H1 (cell line): ENCODE results near the gene GLS. TPM values are rescaled to one million over a fixed set of nuclear protein-coding genes. Genes with fewer than 3 reads are reported as not detected.

Experiments
- CTCF ChIA-PET: fragments of 300-600 bp; sonication (Branson Sonifier 250); formaldehyde crosslinking; loops from one replicate; lab custom pipeline; 2021; ENCODE audit not compliant: partially characterized antibody; lab: Charles Lee
- POLR2A ChIA-PET: fragments of 300-600 bp; sonication (Branson Sonifier 250); formaldehyde crosslinking; loops from one replicate; lab custom pipeline; 2021; ENCODE audit warnings: inconsistent platforms; ENCODE audit not compliant: partially characterized antibody; lab: Charles Lee
- DNase-seq, 2 experiments: peaks; one replicate each; pipeline versions ENCODE4 v3.0.0 to v3.0.0-alpha.2; 2010 to 2022; ENCODE audit warnings: low spot score in 2 of 2, low read depth in 1 of 2, mixed read lengths in 1 of 2
- FAIRE-seq: peaks from 2 replicates; lab custom pipeline; 2011; peaks lifted over from hg19 to GRCh38; lab: Jason Lieb, UNC
- H2AFZ ChIP-seq: 2 replicates; pipeline ENCODE4 v1.8.1; 2012; ENCODE audit warnings: low read length, inconsistent platforms
- H2AK5ac ChIP-seq: 2 replicates; pipeline ENCODE4 v1.6.1; 2013; ENCODE audit warnings: low read depth, low read length
- H2BK120ac ChIP-seq: replicated peaks from 2 replicates; pipeline ENCODE3; 2013; ENCODE audit warnings: low read depth, low read length, inconsistent platforms
- H2BK12ac ChIP-seq: 2 replicates; pipeline ENCODE4 v1.6.1; 2013; ENCODE audit warnings: low read depth, low read length
- H2BK15ac ChIP-seq: 2 replicates; pipeline ENCODE4 v1.6.1; 2013; ENCODE audit warnings: low read length
- H2BK20ac ChIP-seq: 2 replicates; pipeline ENCODE4 v1.6.1; 2013; ENCODE audit warnings: low read length
- H2BK5ac ChIP-seq: 2 replicates; pipeline ENCODE4 v1.6.1; 2013; ENCODE audit warnings: low read depth, low read length
- H3K14ac ChIP-seq: 2 replicates; pipeline ENCODE4 v1.6.1; 2013; ENCODE audit warnings: inconsistent platforms; ENCODE audit not compliant: insufficient read length
- H3K18ac ChIP-seq: 2 replicates; pipeline ENCODE4 v1.6.1; 2013; ENCODE audit warnings: low read length; ENCODE audit errors: extremely low read depth
- H3K23ac ChIP-seq: 2 replicates; pipeline ENCODE4 v1.6.1; 2013; ENCODE audit warnings: inconsistent platforms; ENCODE audit not compliant: insufficient read length
- H3K23me2 ChIP-seq: 2 replicates; pipeline ENCODE4 v1.6.1; 2013; ENCODE audit warnings: low read depth, low read length
- H3K27ac ChIP-seq: 2 replicates; pipeline ENCODE4 v1.6.1; 2011; ENCODE audit warnings: low read depth, low read length, inconsistent platforms
- H3K27me3 ChIP-seq, 4 experiments: replicated peaks in 1 of 4; 1 replicate in 1 of 4; 2 replicates in 3 of 4; pipeline versions ENCODE4 v1.6.1 to v1.8.1; 2011 to 2013; ENCODE audit warnings: low read length in 3 of 4, mild to moderate bottlenecking in 3 of 4, inconsistent platforms in 2 of 4, mixed read lengths in 2 of 4, moderate library complexity in 1 of 4; ENCODE audit not compliant: control insufficient read depth in 3 of 4, insufficient read depth in 3 of 4; ENCODE audit errors: extremely low read depth in 1 of 4
- H3K36me3 ChIP-seq, 4 experiments: 2 replicates each; pipeline versions ENCODE4 v1.6.1 to v1.8.1; 2011 to 2013; ENCODE audit warnings: mild to moderate bottlenecking in 4 of 4, low read length in 3 of 4, moderate library complexity in 2 of 4, control low read depth in 1 of 4, inconsistent platforms in 1 of 4; ENCODE audit not compliant: insufficient read depth in 4 of 4, control insufficient read depth in 2 of 4
- H3K4ac ChIP-seq: replicated peaks from 2 replicates; pipeline ENCODE3; 2013; ENCODE audit warnings: low read length, low read depth, mixed read lengths, inconsistent platforms; ENCODE audit not compliant: insufficient read length
- H3K4me1 ChIP-seq, 4 experiments: replicated peaks in 1 of 4; 1 replicate in 1 of 4; 2 replicates in 3 of 4; pipeline versions ENCODE4 v1.6.1 to v1.8.1; 2011 to 2013; ENCODE audit warnings: low read length in 3 of 4, inconsistent platforms in 2 of 4, mixed read lengths in 1 of 4; ENCODE audit not compliant: insufficient read depth in 4 of 4, control insufficient read depth in 3 of 4
- H3K4me2 ChIP-seq, 2 experiments: 2 replicates each; pipeline versions ENCODE4 v1.6.1 to v1.8.1; 2011 to 2013; ENCODE audit warnings: low read depth in 2 of 2, low read length in 2 of 2, control low read depth in 1 of 2, inconsistent platforms in 1 of 2, mild to moderate bottlenecking in 1 of 2; ENCODE audit not compliant: insufficient read depth in 1 of 2
- H3K4me3 ChIP-seq, 4 experiments: fragments of 200-600, 300-600 bp in 1 of 4; sonication (generic), shearing (Covaris generic), sonication (Bioruptor Twin) in 1 of 4; 2 replicates each; pipeline versions ENCODE4 v1.5.1 to v1.8.1; 2011 to 2016; ENCODE audit warnings: low read length in 4 of 4, low read depth in 3 of 4, control low read depth in 2 of 4, inconsistent platforms in 2 of 4, mild to moderate bottlenecking in 2 of 4, mixed read lengths in 1 of 4, moderate library complexity in 1 of 4; ENCODE audit not compliant: insufficient read depth in 2 of 4; ENCODE audit errors: extremely low read depth in 1 of 4
- H3K56ac ChIP-seq: replicated peaks from 2 replicates; pipeline ENCODE3; 2013; ENCODE audit warnings: low read depth, mild to moderate bottlenecking, mixed read lengths, low read length, inconsistent platforms; ENCODE audit not compliant: insufficient read length
- H3K79me1 ChIP-seq: 2 replicates; pipeline ENCODE4 v1.6.1; 2013; ENCODE audit warnings: low read depth, low read length, control low read depth
- H3K79me2 ChIP-seq, 2 experiments: 2 replicates each; pipeline versions ENCODE4 v1.6.1 to v1.8.1; 2012 to 2013; ENCODE audit warnings: low read length in 2 of 2, mild to moderate bottlenecking in 2 of 2, inconsistent platforms in 1 of 2; ENCODE audit not compliant: insufficient read depth in 2 of 2, control insufficient read depth in 1 of 2
- H3K9ac ChIP-seq, 4 experiments: replicated peaks in 1 of 4; 1 replicate in 1 of 4; 2 replicates in 3 of 4; pipeline versions ENCODE4 v1.6.1 to v1.8.1; 2011 to 2013; ENCODE audit warnings: low read depth in 3 of 4, low read length in 3 of 4, control low read depth in 2 of 4, mild to moderate bottlenecking in 2 of 4, moderate library complexity in 2 of 4, inconsistent platforms in 1 of 4; ENCODE audit errors: extremely low read depth in 1 of 4
- H3K9me3 ChIP-seq, 2 experiments: 2 replicates each; pipeline versions ENCODE4 v1.6.1 to v1.8.1; 2012 to 2013; ENCODE audit warnings: mild to moderate bottlenecking in 2 of 2, moderate library complexity in 2 of 2, control low read depth in 1 of 2, inconsistent platforms in 1 of 2, low read depth in 1 of 2, low read length in 1 of 2, mixed read lengths in 1 of 2; ENCODE audit not compliant: insufficient read depth in 2 of 2
- H4K20me1 ChIP-seq, 2 experiments: replicated peaks in 1 of 2; 2 replicates each; pipeline versions ENCODE3 to v1.8.1; 2011 to 2013; ENCODE audit warnings: inconsistent platforms in 2 of 2, low read length in 2 of 2, mild to moderate bottlenecking in 1 of 2; ENCODE audit not compliant: insufficient read depth in 2 of 2, control insufficient read depth in 1 of 2
- H4K5ac ChIP-seq: 2 replicates; pipeline ENCODE4 v1.6.1; 2013; ENCODE audit warnings: low read length, low read depth, mixed read lengths, inconsistent platforms; ENCODE audit not compliant: insufficient read length
- H4K8ac ChIP-seq: 2 replicates; pipeline ENCODE4 v1.8.0; 2013; ENCODE audit warnings: mild to moderate bottlenecking, moderate library complexity, low read length, inconsistent platforms; ENCODE audit not compliant: insufficient read depth; ENCODE audit errors: extremely low read depth
- H4K91ac ChIP-seq: replicated peaks from 2 replicates; pipeline ENCODE3; 2013; ENCODE audit warnings: low read length, mixed read lengths, inconsistent platforms; ENCODE audit not compliant: insufficient read length
- E2F6 ChIP-seq: IDR thresholded peaks from 2 replicates; pipeline ENCODE4 v1.6.1; 2012; ENCODE audit warnings: inconsistent platforms
- HDAC6 ChIP-seq: IDR thresholded peaks from one replicate; pipeline ENCODE4 v1.7.1; 2012; ENCODE audit warnings: low read depth, mild to moderate bottlenecking, inconsistent platforms, low read length, moderate library complexity
- WGBS, 2 experiments: shearing (Covaris generic) in 1 of 2; methylation state at CpG; one replicate each; pipeline versions ENCODE4 v1.1.6 to v1.1.7; 2013 to 2015; ENCODE audit warnings: low lambda C conversion rate in 2 of 2, mixed read lengths in 2 of 2, inconsistent platforms in 1 of 2, low coverage in 1 of 2, missing lambda C conversion rate in 1 of 2; ENCODE audit not compliant: insufficient replicate concordance in 2 of 2, insufficient coverage in 1 of 2, insufficient read length in 1 of 2; ENCODE audit errors: extremely low coverage in 1 of 2, missing lambda C conversion rate in 1 of 2; 5-methylcytosine and 5-hydroxymethylcytosine counted together
- polyA plus RNA-seq, 7 experiments: library from polyadenylated mRNA; depleted of rRNA in 3 of 7; stranded (reverse) in 5 of 7; unstranded in 2 of 7; fragments of >200 nt in 5 of 7; fragments of 200-250 nt in 2 of 7; gene quantifications; 1 replicate in 5 of 7; 2 replicates in 1 of 7; 4 replicates in 1 of 7; pipeline versions ENCODE4 v1.2.1 to v1.2.3, GENCODE V29; 2011 to 2013; ENCODE audit warnings: missing spikeins in 2 of 7, mixed read lengths in 2 of 7
- total RNA-seq: library from RNA; stranded (reverse); fragmentation: NEBNext Ultra II Directional; extraction: Animal tissue kit (Norgen Biotek cat#: 25700); gene quantifications from 2 replicates; pipeline ENCODE4 v1.2.1, GENCODE V29; 2021

The GLS gene
- total and polyA plus RNA-seq, 2 of the 8 experiments (the other 6 are each of a cell fraction or from before 2014, with no cell fraction given): 15.7 to 89.8 TPM

GRCh38 chr2:190841707-190842505 lies 38.7 kb upstream of the GLS start:
- Histone ChIP-seq H2BK120ac (no peak overlapping the region), H3K36me3 (no peaks in the 10 kb centered on the region), H3K23ac (no peak overlapping the region), H3K9me3 (no peaks in the 10 kb centered on the region), H3K14ac (no peak overlapping the region), H4K5ac (no peak overlapping the region), H3K4me1 (no peaks in the 10 kb centered on the region), H2BK15ac (no peak overlapping the region), H4K91ac (no peak overlapping the region), H2AFZ (no peak overlapping the region), H3K4me3 (no peak overlapping the region), H3K18ac (no peak overlapping the region), H3K79me1 (no peaks in the 10 kb centered on the region), H2BK20ac (no peak overlapping the region), H2AK5ac (no peak overlapping the region), H3K27me3 (no peaks in the 10 kb centered on the region), H4K8ac (no peak overlapping the region), H4K20me1 (no peaks in the 10 kb centered on the region), H3K23me2 (no peaks in the 10 kb centered on the region; the same call in 1 of the 2 replicates), H3K4me2 (no peak overlapping the region), H3K4ac (no peak overlapping the region), H3K56ac (no peak overlapping the region), H3K79me2 (no peaks in the 10 kb centered on the region), H2BK5ac (no peak overlapping the region), H3K9ac (no peak overlapping the region), H3K27ac (no peak overlapping the region), H2BK12ac (no peak overlapping the region)
- POLR2A ChIA-PET: no interaction called here
- CTCF ChIA-PET: interaction anchor here (0.5 to 1.1 kb wide), 3 partner anchors 9 to 180 kb away, joined by 3 to 5 read pairs (median 4); no protein-coding TSS in a partner anchor
- DNase-seq: no peak
- 89% methylated on average over 8 of the region's 8 CpGs; no CpG with 5 or more reads in 1 of the 2 experiments for WGBS, 2 experiments
- FAIRE-seq: no peak
- TF ChIP-seq HDAC6 (no peak), E2F6 (no peak)
